Immature natural killer cell (primary cell): ENCODE data around the gene IL1RAPL1. TPM values are rescaled to one million over a fixed set of nuclear protein-coding genes. Genes with fewer than 3 reads are reported as not detected.
"Not testable (repeated sequence)": the region's sequence is repeated elsewhere in the genome, so short reads cannot be mapped to it uniquely, and the experiment has no call there.

Source experiments
- DNase-seq, 3 donors: peaks; one replicate each; pipeline ENCODE4 v3.0.0; 2022; ENCODE audit warnings: mixed read lengths in 1 of 3
- H3K27ac Mint-ChIP-seq, 6 donors: one replicate each; pipeline ENCODE4 v1.8.0; 2020; ENCODE audit warnings: mixed read lengths in 6 of 6, mild to moderate bottlenecking in 5 of 6, inconsistent platforms in 4 of 6, moderate library complexity in 3 of 6
- H3K27me3 Mint-ChIP-seq, 3 donors: one replicate each; pipeline ENCODE4 v1.8.0; 2020 to 2021; ENCODE audit warnings: low read depth in 3 of 3, mild to moderate bottlenecking in 3 of 3, mixed read lengths in 3 of 3, moderate library complexity in 3 of 3, inconsistent platforms in 1 of 3
- H3K36me3 Mint-ChIP-seq, 3 donors: one replicate each; pipeline ENCODE4 v1.8.0; 2020; ENCODE audit warnings: mixed read lengths in 3 of 3, inconsistent platforms in 2 of 3, mild to moderate bottlenecking in 2 of 3
- H3K4me1 Mint-ChIP-seq, 2 donors: one replicate each; pipeline ENCODE4 v1.8.0; 2020; ENCODE audit warnings: inconsistent platforms in 2 of 2, mild to moderate bottlenecking in 2 of 2, mixed read lengths in 2 of 2, moderate library complexity in 1 of 2
- H3K4me3 Mint-ChIP-seq, 5 donors: one replicate each; pipeline ENCODE4 v1.8.0; 2020; ENCODE audit warnings: mild to moderate bottlenecking in 5 of 5, mixed read lengths in 5 of 5, inconsistent platforms in 3 of 5, moderate library complexity in 3 of 5
- H3K9me3 Mint-ChIP-seq, 6 donors: one replicate each; pipeline ENCODE4 v1.8.0; 2020; ENCODE audit warnings: mild to moderate bottlenecking in 6 of 6, mixed read lengths in 6 of 6, inconsistent platforms in 4 of 6, moderate library complexity in 3 of 6
- polyA plus RNA-seq, 3 donors: library from polyadenylated mRNA; unstranded; fragments of 300-500 nt; fragmentation: Illumina TruSeq; gene quantifications; one replicate each; pipeline ENCODE4 v1.2.3, GENCODE V29; 2021

Gene IL1RAPL1
- polyA plus RNA-seq, 3 donors from 2014 or later: not detected

- H3K4me3 Mint-ChIP-seq: no peak overlapping the region
- H3K27me3 Mint-ChIP-seq: peaks cover 0 to 6% (median 4%) of the 10 kb centered on the region in 3 donors
- no peaks in the 10 kb centered on the region for H3K36me3 Mint-ChIP-seq
- DNase-seq: no peak
- H3K9me3 Mint-ChIP-seq: peaks cover 3 to 21% (median 12%) of the 10 kb centered on the region in 6 donors
- H3K4me1 Mint-ChIP-seq: no peaks in the 10 kb centered on the region
- no peak overlapping the region for H3K27ac Mint-ChIP-seq
Measured at GRCh38 chrX:28756647-28757046, 169.4 kb downstream of the IL1RAPL1 start.

GRCh38 chrX:28757290-28757689 is 170.0 kb downstream of the IL1RAPL1 start:
- Mint-ChIP-seq H3K4me3 (no peak overlapping the region), H3K36me3 (no peaks in the 10 kb centered on the region), H3K27me3 (peaks cover 0 to 6% (median 4%) of the 10 kb centered on the region in 3 donors), H3K27ac (no peak overlapping the region), H3K4me1 (no peaks in the 10 kb centered on the region), H3K9me3 (peaks cover 3 to 21% (median 12%) of the 10 kb centered on the region in 6 donors)
- no peak for DNase-seq

- not testable (repeated sequence) for DNase-seq, H3K36me3 Mint-ChIP-seq, H3K9me3 Mint-ChIP-seq, H3K4me1 Mint-ChIP-seq, H3K4me3 Mint-ChIP-seq, H3K27me3 Mint-ChIP-seq, H3K27ac Mint-ChIP-seq
Measured at GRCh38 chrX:28766561-28766960, 179.3 kb downstream of the IL1RAPL1 start.

- H3K9me3 Mint-ChIP-seq: peaks cover 0 to 9% (median 0%) of the 10 kb centered on the region in 6 donors
- no peaks in the 10 kb centered on the region for H3K4me1 Mint-ChIP-seq
- H3K27me3 Mint-ChIP-seq: no peaks in the 10 kb centered on the region
- no peak for DNase-seq
- H3K27ac Mint-ChIP-seq: no peak overlapping the region
- H3K4me3 Mint-ChIP-seq: no peak overlapping the region
- no peaks in the 10 kb centered on the region for H3K36me3 Mint-ChIP-seq
Measured at GRCh38 chrX:28773807-28774206, 186.6 kb downstream of the IL1RAPL1 start.

GRCh38 chrX:28787206-28787605 is 200.0 kb downstream of the IL1RAPL1 start:
- Mint-ChIP-seq H3K4me3 (no peak overlapping the region), H3K27me3 (peaks cover 0 to 4% (median 0%) of the 10 kb centered on the region in 3 donors), H3K36me3 (no peaks in the 10 kb centered on the region), H3K4me1 (no peaks in the 10 kb centered on the region), H3K27ac (no peak overlapping the region), H3K9me3 (peaks cover 0 to 12% (median 3%) of the 10 kb centered on the region in 6 donors)
- no peak for DNase-seq

- not testable (repeated sequence) for DNase-seq, H3K4me1 Mint-ChIP-seq, H3K4me3 Mint-ChIP-seq, H3K27me3 Mint-ChIP-seq, H3K36me3 Mint-ChIP-seq, H3K27ac Mint-ChIP-seq
- peaks cover 2 to 17% (median 9%) of the 10 kb centered on the region in 6 donors for H3K9me3 Mint-ChIP-seq
Measured at GRCh38 chrX:28800671-28801070, 213.4 kb downstream of the IL1RAPL1 start.

GRCh38 chrX:28802625-28803024 is 215.4 kb downstream of the IL1RAPL1 start:
- peaks cover 2 to 10% (median 6%) of the 10 kb centered on the region in 6 donors for H3K9me3 Mint-ChIP-seq
- H3K36me3 Mint-ChIP-seq: no peaks in the 10 kb centered on the region
- no peak overlapping the region for H3K27ac Mint-ChIP-seq
- H3K4me3 Mint-ChIP-seq: no peak overlapping the region
- H3K27me3 Mint-ChIP-seq: peaks cover 0 to 3% (median 1%) of the 10 kb centered on the region in 3 donors
- no peak for DNase-seq
- no peaks in the 10 kb centered on the region for H3K4me1 Mint-ChIP-seq

GRCh38 chrX:28835991-28836390 is 248.7 kb downstream of the IL1RAPL1 start:
- Mint-ChIP-seq H3K27ac (no peak overlapping the region), H3K36me3 (no peaks in the 10 kb centered on the region), H3K9me3 (peaks cover 0 to 11% (median 3%) of the 10 kb centered on the region in 6 donors), H3K4me1 (no peaks in the 10 kb centered on the region), H3K4me3 (no peak overlapping the region), H3K27me3 (peaks cover 0 to 2% (median 0%) of the 10 kb centered on the region in 3 donors)
- DNase-seq: no peak

GRCh38 chrX:28843817-28844216 is 256.6 kb downstream of the IL1RAPL1 start:
- Mint-ChIP-seq H3K9me3 (peaks cover 0 to 8% (median 3%) of the 10 kb centered on the region in 6 donors), H3K4me3 (no peak overlapping the region), H3K4me1 (no peaks in the 10 kb centered on the region), H3K36me3 (no peaks in the 10 kb centered on the region), H3K27ac (no peak overlapping the region), H3K27me3 (no peaks in the 10 kb centered on the region)
- no peak for DNase-seq

GRCh38 chrX:28847423-28847822 is 260.2 kb downstream of the IL1RAPL1 start:
- Mint-ChIP-seq H3K9me3 (peaks cover 0 to 8% (median 3%) of the 10 kb centered on the region in 6 donors), H3K27ac (no peak overlapping the region)
- DNase-seq: no peak

GRCh38 chrX:28848707-28849106 is 261.5 kb downstream of the IL1RAPL1 start:
- Mint-ChIP-seq H3K27me3 (peaks cover 0 to 4% (median 0%) of the 10 kb centered on the region in 3 donors), H3K36me3 (no peaks in the 10 kb centered on the region), H3K4me1 (no peaks in the 10 kb centered on the region), H3K27ac (no peak overlapping the region), H3K4me3 (no peak overlapping the region), H3K9me3 (peaks cover 0 to 8% (median 4%) of the 10 kb centered on the region in 6 donors)
- DNase-seq: no peak

More at GRCh38 chrX:28847423-28847822, 260.2 kb downstream of the IL1RAPL1 start:
- H3K27me3 Mint-ChIP-seq: peaks cover 0 to 4% (median 0%) of the 10 kb centered on the region in 3 donors
- H3K4me3 Mint-ChIP-seq: no peak overlapping the region
- H3K36me3 Mint-ChIP-seq: no peaks in the 10 kb centered on the region
- H3K4me1 Mint-ChIP-seq: no peaks in the 10 kb centered on the region

- peaks cover 0 to 4% (median 0%) of the 10 kb centered on the region in 3 donors for H3K36me3 Mint-ChIP-seq
- no peak overlapping the region for H3K4me3 Mint-ChIP-seq
- H3K4me1 Mint-ChIP-seq: no peaks in the 10 kb centered on the region
- peaks cover 0 to 4% (median 2%) of the 10 kb centered on the region in 3 donors for H3K27me3 Mint-ChIP-seq
- H3K9me3 Mint-ChIP-seq: peaks cover 2 to 18% (median 13%) of the 10 kb centered on the region in 6 donors
- DNase-seq: no peak
- H3K27ac Mint-ChIP-seq: no peak overlapping the region
Measured at GRCh38 chrX:28850955-28851354, 263.7 kb downstream of the IL1RAPL1 start.

- H3K27me3 Mint-ChIP-seq: peaks cover 2 to 7% (median 3%) of the 10 kb centered on the region in 3 donors
- H3K4me3 Mint-ChIP-seq: no peak overlapping the region
- no peaks in the 10 kb centered on the region for H3K4me1 Mint-ChIP-seq
- peaks cover 2 to 24% (median 12%) of the 10 kb centered on the region in 6 donors for H3K9me3 Mint-ChIP-seq
- H3K27ac Mint-ChIP-seq: no peak overlapping the region
- no peak for DNase-seq
- H3K36me3 Mint-ChIP-seq: peaks cover 0 to 4% (median 0%) of the 10 kb centered on the region in 3 donors
Measured at GRCh38 chrX:28851871-28852270, 264.6 kb downstream of the IL1RAPL1 start.

- Mint-ChIP-seq H3K27me3 (peaks cover 2 to 7% (median 3%) of the 10 kb centered on the region in 3 donors), H3K4me1 (no peaks in the 10 kb centered on the region), H3K36me3 (peaks cover 0 to 4% (median 0%) of the 10 kb centered on the region in 3 donors), H3K27ac (no peak overlapping the region), H3K9me3 (peaks cover 0 to 36% (median 9%) of the 10 kb centered on the region in 6 donors), H3K4me3 (no peak overlapping the region)
- no peak for DNase-seq
Measured at GRCh38 chrX:28854637-28855036, 267.4 kb downstream of the IL1RAPL1 start.

- DNase-seq: no peak
- Mint-ChIP-seq H3K9me3 (peaks cover 0 to 7% (median 4%) of the 10 kb centered on the region in 6 donors), H3K27me3 (peaks cover 0 to 4% (median 0%) of the 10 kb centered on the region in 3 donors)
Measured at GRCh38 chrX:28876408-28876807, 289.2 kb downstream of the IL1RAPL1 start.

More at GRCh38 chrX:28876408-28876807, 289.2 kb downstream of the IL1RAPL1 start:
- Mint-ChIP-seq H3K4me3 (no peak overlapping the region), H3K36me3 (no peaks in the 10 kb centered on the region), H3K27ac (no peak overlapping the region), H3K4me1 (no peaks in the 10 kb centered on the region)
